GM12878 (cell line): ENCODE data around the gene NHEJ1. TPM values are rescaled to one million over a fixed set of nuclear protein-coding genes. Genes with fewer than 3 reads are reported as not detected.

Experiments used
- ATAC-seq: fragments of 200-7000 bp; cut with Tn5 transposase; 3 replicates; pipeline ENCODE4 v1.9.1; 2020; ENCODE audit warnings: mild to moderate bottlenecking, moderate library complexity
- BruUV-seq: library from RNA; stranded (reverse); fragments of 400-500 nt; replicated peaks from 2 replicates; lab custom pipeline; 2021; lab: Mats Ljungman, UMichigan
- CTCF ChIA-PET: fragments of 300-600 bp; sonication (Branson Sonifier 250); formaldehyde crosslinking; extraction: SDS; loops from one replicate; lab custom pipeline; 2021; ENCODE audit warnings: inconsistent platforms; lab: Yijun Ruan, JAX
- POLR2A ChIA-PET: fragments of 350-600 bp; formaldehyde crosslinking; extraction: SDS; loops from one replicate; lab custom pipeline; 2021; ENCODE audit warnings: inconsistent platforms; lab: Charles Lee
- RAD21 ChIA-PET: fragments of 300-600 bp; sonication (Branson Sonifier 250); formaldehyde crosslinking; loops from one replicate; lab custom pipeline; 2023; ENCODE audit warnings: antibody characterized with exemption; ENCODE audit not compliant: unreplicated experiment; lab: Charles Lee
- SMC1A ChIA-PET: fragments of 300-600 bp; sonication (Branson Sonifier 250); formaldehyde crosslinking; loops from one replicate; lab custom pipeline; 2023; ENCODE audit not compliant: unreplicated experiment, uncharacterized antibody; lab: Charles Lee
- DNase-seq: peaks from one replicate; pipeline ENCODE4 v3.0.0-alpha.2; 2011; ENCODE audit warnings: low read depth, low spot score
- FAIRE-seq: peaks from 3 replicates; lab custom pipeline; 2011; peaks lifted over from hg19 to GRCh38; lab: Jason Lieb, UNC
- H2AFZ ChIP-seq: 2 replicates; pipeline ENCODE4 v1.6.0; 2011; ENCODE audit warnings: low read depth, low read length, control low read depth; ENCODE audit not compliant: control insufficient read depth
- H3K27ac ChIP-seq: 2 replicates; pipeline ENCODE4 v1.5.1; 2011; ENCODE audit warnings: control low read depth; ENCODE audit not compliant: control insufficient read depth, insufficient read depth
- H3K27me3 ChIP-seq, 2 experiments: replicated peaks in 1 of 2; 2 replicates each; pipeline versions ENCODE4 v1.6.0 to v1.6.1; 2011; ENCODE audit warnings: low read length in 1 of 2; ENCODE audit not compliant: control insufficient read depth in 2 of 2, insufficient read depth in 2 of 2
- H3K36me3 ChIP-seq, 2 experiments: 2 replicates each; pipeline ENCODE4 v1.5.1; 2011; ENCODE audit warnings: low read length in 1 of 2; ENCODE audit not compliant: control insufficient read depth in 2 of 2, insufficient read depth in 2 of 2
- H3K4me1 ChIP-seq: 2 replicates; pipeline ENCODE4 v1.6.1; 2011; ENCODE audit warnings: mild to moderate bottlenecking, low read length, moderate library complexity, mixed read lengths; ENCODE audit not compliant: control insufficient read depth, insufficient read depth
- H3K4me2 ChIP-seq: 2 replicates; pipeline ENCODE4 v1.6.0; 2011; ENCODE audit warnings: control low read depth; ENCODE audit not compliant: control insufficient read depth, insufficient read depth
- H3K4me3 ChIP-seq: fragments of 200-600 bp; sonication (generic); 2 replicates; pipeline ENCODE4 v1.5.1; 2016
- H3K79me2 ChIP-seq: 2 replicates; pipeline ENCODE4 v1.6.0; 2011; ENCODE audit warnings: low read length; ENCODE audit not compliant: control insufficient read depth, insufficient read depth
- H3K9ac ChIP-seq: 2 replicates; pipeline ENCODE4 v1.8.0; 2011; ENCODE audit warnings: low read length, control low read depth, mixed read lengths; ENCODE audit not compliant: control insufficient read depth, insufficient read depth
- H3K9me3 ChIP-seq: replicated peaks from 3 replicates; pipeline ENCODE4 v1.5.1; 2011; ENCODE audit warnings: mild to moderate bottlenecking, low read length; ENCODE audit not compliant: control insufficient read depth, insufficient read depth
- H4K20me1 ChIP-seq: 2 replicates; pipeline ENCODE4 v1.6.0; 2011; ENCODE audit not compliant: control insufficient read depth, insufficient read depth
- CBFB ChIP-seq: IDR thresholded peaks from 2 replicates; pipeline ENCODE4 v1.6.1; 2016; ENCODE audit warnings: antibody characterized with exemption, low read depth
- CHD4 ChIP-seq: fragments of 200-600 bp; sonication (generic); IDR thresholded peaks from 2 replicates; pipeline ENCODE4 v1.6.1; 2016; ENCODE audit warnings: mild to moderate bottlenecking
- CREB1 ChIP-seq: IDR thresholded peaks from 2 replicates; pipeline ENCODE4 v1.6.1; 2012; ENCODE audit warnings: low read depth, mild to moderate bottlenecking, inconsistent platforms
- MTA3 ChIP-seq: IDR thresholded peaks from 2 replicates; pipeline ENCODE4 v1.6.1; 2012; ENCODE audit warnings: low read length, inconsistent platforms, borderline replicate concordance
- MXI1 ChIP-seq: fragments of 150-350 bp; IDR thresholded peaks from 2 replicates; pipeline ENCODE4 v1.6.1; 2011; ENCODE audit warnings: low read depth, mild to moderate bottlenecking, inconsistent platforms, low read length, improper control_type of control experiment
- NFXL1 ChIP-seq: fragments of 450-650 bp; IDR thresholded peaks from 2 replicates; pipeline ENCODE4 v1.6.1; 2017; ENCODE audit warnings: antibody characterized with exemption, mild to moderate bottlenecking, borderline replicate concordance
- RBBP5 ChIP-seq: fragments of 200-600 bp; sonication (generic); conservative IDR thresholded peaks from 2 replicates; pipeline ENCODE4 v1.6.1; 2016
- ZNF207 ChIP-seq: fragments of 450-650 bp; IDR thresholded peaks from 2 replicates; pipeline ENCODE4 v1.6.1; 2014; ENCODE audit warnings: antibody characterized with exemption, mild to moderate bottlenecking, borderline replicate concordance
- WGBS: methylation state at CpG from one replicate; pipeline ENCODE4 v1.1.6; 2016; ENCODE audit warnings: low lambda C conversion rate; ENCODE audit not compliant: insufficient replicate concordance, insufficient coverage; ENCODE audit errors: missing lambda C conversion rate; 5-methylcytosine and 5-hydroxymethylcytosine counted together
- in situ Hi-C: fragments of 300-500 bp; cut with MboI; formaldehyde crosslinking; loops from 9 replicates; pipeline ENCODE4 v1.14.3; 2018; ENCODE audit warnings: mixed read lengths
- intact Hi-C: fragments of 100-400 bp; cut with micrococcal nuclease; formaldehyde crosslinking; loops from one replicate; pipeline ENCODE4 v1.14.2; 2022; ENCODE audit not compliant: unreplicated experiment
- polyA plus RNA-seq, 11 experiments: library from polyadenylated mRNA; depleted of rRNA in 4 of 11; unstranded in 6 of 11; stranded (reverse) in 5 of 11; fragments of >200 nt; fragmentation: Nextera tagmentation in 4 of 11; fragmentation: Illumina TruSeq in 1 of 11; extraction: Ambion mirVana in 4 of 11; extraction: Trizol in 1 of 11; gene quantifications; 1 replicate in 1 of 11; 2 replicates in 10 of 11; pipeline versions ENCODE4 v1.2.1 to v1.2.3, GENCODE V29; 2011 to 2016; ENCODE audit warnings: inconsistent platforms in 2 of 11, missing spikeins in 2 of 11, low read depth in 1 of 11
- total RNA-seq, 4 experiments: library from RNA; depleted of rRNA in 3 of 4; stranded (reverse); fragments of >200 nt in 3 of 4; fragmentation: Illumina TruSeq in 1 of 4; extraction: Trizol in 1 of 4; gene quantifications; 2 replicates each; pipeline versions ENCODE4 v1.2.1 to v1.2.3, GENCODE V29; 2013 to 2021
- TF ChIP-seq, protein P1 (sequence below): fragments of 450-650 bp; IDR thresholded peaks from 2 replicates; pipeline ENCODE4 v1.6.1; 2016; ENCODE audit warnings: mild to moderate bottlenecking
- TF ChIP-seq, protein P2 (sequence below): IDR thresholded peaks from 2 replicates; pipeline ENCODE4 v1.6.1; 2011; ENCODE audit warnings: low read depth, mild to moderate bottlenecking, low read length, moderate library complexity, borderline replicate concordance; ENCODE audit errors: extremely low read depth
- TF ChIP-seq, protein P3 (sequence below): IDR thresholded peaks from 2 replicates; pipeline ENCODE4 v1.6.1; 2012; ENCODE audit warnings: mild to moderate bottlenecking, low read depth, low read length
- TF ChIP-seq, protein P4 (sequence below): fragments of 450-650 bp; IDR thresholded peaks from 2 replicates; pipeline ENCODE4 v1.6.1; 2016; ENCODE audit warnings: mild to moderate bottlenecking, moderate library complexity, borderline replicate concordance
- TF ChIP-seq, protein P5 (sequence below): IDR thresholded peaks from 2 replicates; pipeline ENCODE4 v1.6.1; 2011; ENCODE audit warnings: low read depth, low read length, improper control_type of control experiment, borderline replicate concordance

Gene NHEJ1
- total and polyA plus RNA-seq, 10 of the 15 experiments (the other 5 are each of a cell fraction or from before 2014, with no cell fraction given) = 11.8 to 20.2 (median 17.0) TPM

DNA sequence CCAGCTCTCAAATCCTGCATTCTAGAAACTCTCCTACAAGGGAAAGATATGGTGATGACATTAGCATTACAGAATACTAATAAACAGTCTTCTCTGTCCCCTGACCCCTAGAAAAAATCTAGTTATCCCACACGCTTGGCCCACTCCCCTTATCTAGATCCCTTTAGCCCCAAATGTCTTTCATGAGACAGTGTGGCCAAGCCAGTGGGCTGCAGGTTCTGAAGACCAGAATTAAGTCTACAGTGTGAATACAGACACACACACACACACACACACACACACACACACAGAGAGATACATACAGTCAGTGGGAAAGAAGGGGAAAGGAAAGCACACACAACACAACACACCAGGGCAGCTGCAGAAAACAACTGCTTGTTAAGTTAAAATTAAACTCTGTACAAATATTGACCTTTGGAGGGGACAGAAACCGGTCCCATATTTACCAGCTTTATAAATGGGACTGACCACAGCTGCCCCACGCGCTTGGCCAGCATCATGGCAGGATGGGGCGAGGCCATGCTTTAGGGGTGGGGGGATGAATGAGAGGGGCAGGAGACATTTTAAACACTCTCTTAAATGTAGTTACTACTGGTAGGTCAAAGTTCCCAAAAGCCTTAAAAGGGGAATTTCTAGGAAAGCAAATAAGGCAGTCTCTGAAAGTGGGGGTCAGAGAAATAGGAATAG is 49.1 kb downstream of the NHEJ1 start:
- POLR2A ChIA-PET = no interaction called here
- WGBS = 85% methylated on average over 5 of the region's 5 CpGs
- TF ChIP-seq CHD4 (no peak), MTA3 (no peak), ZNF207 (no peak), CBFB (no peak), NFXL1 (no peak), RBBP5 (no peak), CREB1 (no peak), MXI1 (no peak)
- TF ChIP-seq, protein P1, sequence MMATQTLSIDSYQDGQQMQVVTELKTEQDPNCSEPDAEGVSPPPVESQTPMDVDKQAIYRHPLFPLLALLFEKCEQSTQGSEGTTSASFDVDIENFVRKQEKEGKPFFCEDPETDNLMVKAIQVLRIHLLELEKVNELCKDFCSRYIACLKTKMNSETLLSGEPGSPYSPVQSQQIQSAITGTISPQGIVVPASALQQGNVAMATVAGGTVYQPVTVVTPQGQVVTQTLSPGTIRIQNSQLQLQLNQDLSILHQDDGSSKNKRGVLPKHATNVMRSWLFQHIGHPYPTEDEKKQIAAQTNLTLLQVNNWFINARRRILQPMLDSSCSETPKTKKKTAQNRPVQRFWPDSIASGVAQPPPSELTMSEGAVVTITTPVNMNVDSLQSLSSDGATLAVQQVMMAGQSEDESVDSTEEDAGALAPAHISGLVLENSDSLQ = no peak
- TF ChIP-seq, protein P2, sequence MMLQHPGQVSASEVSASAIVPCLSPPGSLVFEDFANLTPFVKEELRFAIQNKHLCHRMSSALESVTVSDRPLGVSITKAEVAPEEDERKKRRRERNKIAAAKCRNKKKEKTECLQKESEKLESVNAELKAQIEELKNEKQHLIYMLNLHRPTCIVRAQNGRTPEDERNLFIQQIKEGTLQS = no peak
- TF ChIP-seq, protein P3, sequence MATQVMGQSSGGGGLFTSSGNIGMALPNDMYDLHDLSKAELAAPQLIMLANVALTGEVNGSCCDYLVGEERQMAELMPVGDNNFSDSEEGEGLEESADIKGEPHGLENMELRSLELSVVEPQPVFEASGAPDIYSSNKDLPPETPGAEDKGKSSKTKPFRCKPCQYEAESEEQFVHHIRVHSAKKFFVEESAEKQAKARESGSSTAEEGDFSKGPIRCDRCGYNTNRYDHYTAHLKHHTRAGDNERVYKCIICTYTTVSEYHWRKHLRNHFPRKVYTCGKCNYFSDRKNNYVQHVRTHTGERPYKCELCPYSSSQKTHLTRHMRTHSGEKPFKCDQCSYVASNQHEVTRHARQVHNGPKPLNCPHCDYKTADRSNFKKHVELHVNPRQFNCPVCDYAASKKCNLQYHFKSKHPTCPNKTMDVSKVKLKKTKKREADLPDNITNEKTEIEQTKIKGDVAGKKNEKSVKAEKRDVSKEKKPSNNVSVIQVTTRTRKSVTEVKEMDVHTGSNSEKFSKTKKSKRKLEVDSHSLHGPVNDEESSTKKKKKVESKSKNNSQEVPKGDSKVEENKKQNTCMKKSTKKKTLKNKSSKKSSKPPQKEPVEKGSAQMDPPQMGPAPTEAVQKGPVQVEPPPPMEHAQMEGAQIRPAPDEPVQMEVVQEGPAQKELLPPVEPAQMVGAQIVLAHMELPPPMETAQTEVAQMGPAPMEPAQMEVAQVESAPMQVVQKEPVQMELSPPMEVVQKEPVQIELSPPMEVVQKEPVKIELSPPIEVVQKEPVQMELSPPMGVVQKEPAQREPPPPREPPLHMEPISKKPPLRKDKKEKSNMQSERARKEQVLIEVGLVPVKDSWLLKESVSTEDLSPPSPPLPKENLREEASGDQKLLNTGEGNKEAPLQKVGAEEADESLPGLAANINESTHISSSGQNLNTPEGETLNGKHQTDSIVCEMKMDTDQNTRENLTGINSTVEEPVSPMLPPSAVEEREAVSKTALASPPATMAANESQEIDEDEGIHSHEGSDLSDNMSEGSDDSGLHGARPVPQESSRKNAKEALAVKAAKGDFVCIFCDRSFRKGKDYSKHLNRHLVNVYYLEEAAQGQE = no peak
- TF ChIP-seq, protein P4, sequence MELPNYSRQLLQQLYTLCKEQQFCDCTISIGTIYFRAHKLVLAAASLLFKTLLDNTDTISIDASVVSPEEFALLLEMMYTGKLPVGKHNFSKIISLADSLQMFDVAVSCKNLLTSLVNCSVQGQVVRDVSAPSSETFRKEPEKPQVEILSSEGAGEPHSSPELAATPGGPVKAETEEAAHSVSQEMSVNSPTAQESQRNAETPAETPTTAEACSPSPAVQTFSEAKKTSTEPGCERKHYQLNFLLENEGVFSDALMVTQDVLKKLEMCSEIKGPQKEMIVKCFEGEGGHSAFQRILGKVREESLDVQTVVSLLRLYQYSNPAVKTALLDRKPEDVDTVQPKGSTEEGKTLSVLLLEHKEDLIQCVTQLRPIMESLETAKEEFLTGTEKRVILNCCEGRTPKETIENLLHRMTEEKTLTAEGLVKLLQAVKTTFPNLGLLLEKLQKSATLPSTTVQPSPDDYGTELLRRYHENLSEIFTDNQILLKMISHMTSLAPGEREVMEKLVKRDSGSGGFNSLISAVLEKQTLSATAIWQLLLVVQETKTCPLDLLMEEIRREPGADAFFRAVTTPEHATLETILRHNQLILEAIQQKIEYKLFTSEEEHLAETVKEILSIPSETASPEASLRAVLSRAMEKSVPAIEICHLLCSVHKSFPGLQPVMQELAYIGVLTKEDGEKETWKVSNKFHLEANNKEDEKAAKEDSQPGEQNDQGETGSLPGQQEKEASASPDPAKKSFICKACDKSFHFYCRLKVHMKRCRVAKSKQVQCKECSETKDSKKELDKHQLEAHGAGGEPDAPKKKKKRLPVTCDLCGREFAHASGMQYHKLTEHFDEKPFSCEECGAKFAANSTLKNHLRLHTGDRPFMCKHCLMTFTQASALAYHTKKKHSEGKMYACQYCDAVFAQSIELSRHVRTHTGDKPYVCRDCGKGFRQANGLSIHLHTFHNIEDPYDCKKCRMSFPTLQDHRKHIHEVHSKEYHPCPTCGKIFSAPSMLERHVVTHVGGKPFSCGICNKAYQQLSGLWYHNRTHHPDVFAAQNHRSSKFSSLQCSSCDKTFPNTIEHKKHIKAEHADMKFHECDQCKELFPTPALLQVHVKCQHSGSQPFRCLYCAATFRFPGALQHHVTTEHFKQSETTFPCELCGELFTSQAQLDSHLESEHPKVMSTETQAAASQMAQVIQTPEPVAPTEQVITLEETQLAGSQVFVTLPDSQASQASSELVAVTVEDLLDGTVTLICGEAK = no peak
- TF ChIP-seq, protein P5, sequence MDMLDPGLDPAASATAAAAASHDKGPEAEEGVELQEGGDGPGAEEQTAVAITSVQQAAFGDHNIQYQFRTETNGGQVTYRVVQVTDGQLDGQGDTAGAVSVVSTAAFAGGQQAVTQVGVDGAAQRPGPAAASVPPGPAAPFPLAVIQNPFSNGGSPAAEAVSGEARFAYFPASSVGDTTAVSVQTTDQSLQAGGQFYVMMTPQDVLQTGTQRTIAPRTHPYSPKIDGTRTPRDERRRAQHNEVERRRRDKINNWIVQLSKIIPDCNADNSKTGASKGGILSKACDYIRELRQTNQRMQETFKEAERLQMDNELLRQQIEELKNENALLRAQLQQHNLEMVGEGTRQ = no peak

More for the DNA sequence above, 49.1 kb downstream of the NHEJ1 start:
- H3K4me1 ChIP-seq = no peaks in the 10 kb centered on the region
- H3K9ac ChIP-seq = no peak overlapping the region
- intact Hi-C loops = no loop called here
- no peak overlapping the region for H2AFZ ChIP-seq
- no TSS peak for BruUV-seq
- no peaks in the 10 kb centered on the region for H3K79me2 ChIP-seq
- H3K9me3 ChIP-seq = no peaks in the 10 kb centered on the region
- H3K36me3 ChIP-seq = no peaks in the 10 kb centered on the region; a peak in 1 of 4 replicates
- H3K27ac ChIP-seq = no peak overlapping the region
- DNase-seq (no peak), FAIRE-seq (no peak), ATAC-seq (no peak)
- H3K27me3 ChIP-seq = no peaks in the 10 kb centered on the region
- no peak overlapping the region for H3K4me3 ChIP-seq
- no peaks in the 10 kb centered on the region for H4K20me1 ChIP-seq
- CTCF ChIA-PET = interaction anchor here (0.6 to 3.2 kb wide), 11 partner anchors 8 to 235 kb away, joined by 3 to 30 read pairs (median 3); no protein-coding TSS in a partner anchor
- SMC1A ChIA-PET = interaction anchor here (0.8 to 2.3 kb wide), 6 partner anchors 9 to 81 kb away, joined by 3 to 10 read pairs (median 3); no protein-coding TSS in a partner anchor
- H3K4me2 ChIP-seq = no peak overlapping the region
- RAD21 ChIA-PET = interaction anchor here (1.5 to 1.8 kb wide), 2 partner anchors 8 to 10 kb away, joined by 4 to 9 read pairs; no protein-coding TSS in a partner anchor
- in situ Hi-C loops = no loop called here
